CD4-positive, alpha-beta T cell treated with Interleukin-4 for 1 hour (primary cell): Measurements from ENCODE around the gene NTSR2.
A peak's percentile ranks its signal among the peaks of the same experiment; 100 is the strongest.

Experiments used
- DNase-seq, 2 donors: peaks; one replicate each; pipeline ENCODE4 v3.0.0-alpha.2; 2020 to 2022

NTSR2 gene, protein sequence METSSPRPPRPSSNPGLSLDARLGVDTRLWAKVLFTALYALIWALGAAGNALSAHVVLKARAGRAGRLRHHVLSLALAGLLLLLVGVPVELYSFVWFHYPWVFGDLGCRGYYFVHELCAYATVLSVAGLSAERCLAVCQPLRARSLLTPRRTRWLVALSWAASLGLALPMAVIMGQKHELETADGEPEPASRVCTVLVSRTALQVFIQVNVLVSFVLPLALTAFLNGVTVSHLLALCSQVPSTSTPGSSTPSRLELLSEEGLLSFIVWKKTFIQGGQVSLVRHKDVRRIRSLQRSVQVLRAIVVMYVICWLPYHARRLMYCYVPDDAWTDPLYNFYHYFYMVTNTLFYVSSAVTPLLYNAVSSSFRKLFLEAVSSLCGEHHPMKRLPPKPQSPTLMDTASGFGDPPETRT

DNA sequence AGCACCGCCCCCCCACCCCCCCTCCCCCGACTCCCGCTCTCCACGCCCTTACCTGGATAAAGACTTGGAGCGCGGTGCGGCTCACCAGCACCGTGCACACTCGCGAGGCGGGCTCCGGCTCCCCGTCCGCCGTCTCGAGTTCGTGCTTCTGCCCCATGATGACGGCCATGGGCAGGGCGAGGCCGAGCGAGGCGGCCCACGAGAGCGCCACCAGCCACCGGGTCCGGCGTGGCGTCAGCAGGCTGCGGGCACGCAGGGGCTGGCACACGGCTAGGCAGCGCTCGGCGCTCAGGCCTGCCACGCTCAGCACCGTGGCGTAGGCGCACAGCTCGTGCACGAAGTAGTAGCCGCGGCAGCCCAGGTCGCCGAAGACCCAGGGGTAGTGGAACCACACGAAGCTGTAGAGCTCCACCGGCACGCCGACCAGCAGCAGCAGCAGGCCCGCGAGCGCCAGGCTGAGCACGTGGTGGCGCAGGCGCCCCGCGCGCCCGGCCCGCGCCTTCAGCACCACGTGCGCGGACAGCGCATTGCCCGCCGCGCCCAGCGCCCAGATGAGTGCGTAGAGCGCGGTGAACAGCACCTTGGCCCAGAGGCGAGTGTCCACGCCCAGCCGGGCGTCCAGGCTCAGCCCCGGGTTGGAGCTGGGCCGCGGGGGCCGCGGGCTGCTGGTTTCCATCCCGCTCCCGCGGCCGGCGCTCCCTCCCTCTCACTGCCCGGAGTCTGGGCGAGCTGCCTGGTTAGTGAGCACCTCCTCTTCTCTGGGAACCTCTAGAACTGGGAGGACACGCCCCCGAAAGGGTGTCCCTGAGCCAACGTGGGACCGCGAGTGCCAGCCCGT lies at the start of gene NTSR2:
TSS of gene NTSR2 (minus strand) at position 742 of the 838 bp plus-strand sequence. CDS start at position 676, 66 bp downstream.
- peak in 1 of 2 donors; percentile 9 for DNase-seq

DNA sequence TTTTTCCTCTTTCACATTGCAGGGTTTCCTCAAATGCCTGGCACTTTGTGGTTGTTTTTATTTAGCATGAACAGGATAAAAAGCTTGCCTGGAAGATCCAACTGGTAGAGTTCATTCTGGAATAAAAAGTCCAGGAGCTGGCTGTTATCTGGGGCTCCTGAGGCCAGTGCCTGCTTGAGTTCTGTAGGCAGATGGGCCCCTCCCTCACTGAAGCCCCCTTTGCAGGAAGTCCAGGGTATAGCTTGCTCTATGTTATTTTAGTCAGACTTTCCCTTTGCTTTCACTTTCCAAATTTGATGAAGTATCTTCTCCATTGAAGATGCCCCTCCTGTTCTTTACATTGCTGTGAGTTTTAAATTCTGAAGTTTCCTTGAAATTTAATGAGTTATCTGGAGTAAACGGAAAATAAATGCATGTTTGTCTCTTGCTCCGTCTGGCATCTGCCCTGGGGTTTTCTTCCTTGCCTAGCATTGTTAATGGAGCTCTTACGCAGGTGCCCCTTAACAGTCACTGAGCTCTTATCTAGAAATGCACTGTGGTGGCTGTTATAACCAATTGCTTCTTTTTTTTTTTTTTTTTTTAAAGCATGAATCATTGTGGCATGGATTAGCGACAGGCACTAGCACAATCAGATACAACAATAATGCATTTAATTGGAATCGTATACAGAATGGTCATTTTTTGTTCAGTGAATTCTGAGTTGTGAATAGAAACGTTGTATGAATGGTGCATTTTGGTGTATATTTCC lies 49.4 kb upstream of the NTSR2 start:
- DNase-seq = no peak

DNA sequence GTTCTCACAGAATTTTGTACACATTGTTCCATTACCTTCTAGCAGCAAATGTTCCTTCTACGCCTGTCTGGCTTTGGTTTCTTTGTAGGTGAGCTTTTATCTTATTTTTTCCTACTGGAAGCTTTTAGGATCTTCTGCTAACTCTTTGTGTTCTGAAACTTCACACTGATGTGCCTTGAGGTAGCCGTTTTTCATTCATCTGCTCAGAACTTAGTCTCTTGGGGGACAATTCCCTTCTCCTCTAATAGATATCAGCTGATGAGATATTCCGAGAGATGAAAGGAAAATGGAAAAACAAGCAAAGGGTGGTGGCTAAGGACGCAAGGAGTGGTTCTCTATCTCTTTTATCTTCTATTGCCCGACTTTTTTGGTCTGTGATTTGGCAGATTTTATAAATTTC lies 48.6 kb upstream of the NTSR2 start:
- no peak for DNase-seq

DNA sequence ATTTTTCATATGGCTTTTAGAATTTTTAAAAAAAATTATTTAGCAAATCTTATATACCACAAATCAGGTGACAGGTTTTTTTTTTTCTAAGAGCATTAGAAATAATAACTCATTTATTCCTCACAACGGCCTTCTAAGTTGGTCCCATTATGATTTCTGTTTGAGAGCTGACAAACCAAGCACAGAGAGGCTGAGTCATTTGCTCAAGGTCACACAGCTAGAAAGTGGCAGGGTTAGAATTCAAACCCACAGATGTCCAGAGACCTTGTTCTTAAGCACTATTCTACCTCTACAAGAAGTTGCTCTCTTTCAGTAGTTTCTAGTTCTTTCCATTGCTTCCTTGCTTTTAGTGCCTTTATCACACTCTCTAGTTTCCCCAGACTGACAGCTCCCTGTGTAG lies 47.6 kb upstream of the NTSR2 start:
- no peak for DNase-seq

DNA sequence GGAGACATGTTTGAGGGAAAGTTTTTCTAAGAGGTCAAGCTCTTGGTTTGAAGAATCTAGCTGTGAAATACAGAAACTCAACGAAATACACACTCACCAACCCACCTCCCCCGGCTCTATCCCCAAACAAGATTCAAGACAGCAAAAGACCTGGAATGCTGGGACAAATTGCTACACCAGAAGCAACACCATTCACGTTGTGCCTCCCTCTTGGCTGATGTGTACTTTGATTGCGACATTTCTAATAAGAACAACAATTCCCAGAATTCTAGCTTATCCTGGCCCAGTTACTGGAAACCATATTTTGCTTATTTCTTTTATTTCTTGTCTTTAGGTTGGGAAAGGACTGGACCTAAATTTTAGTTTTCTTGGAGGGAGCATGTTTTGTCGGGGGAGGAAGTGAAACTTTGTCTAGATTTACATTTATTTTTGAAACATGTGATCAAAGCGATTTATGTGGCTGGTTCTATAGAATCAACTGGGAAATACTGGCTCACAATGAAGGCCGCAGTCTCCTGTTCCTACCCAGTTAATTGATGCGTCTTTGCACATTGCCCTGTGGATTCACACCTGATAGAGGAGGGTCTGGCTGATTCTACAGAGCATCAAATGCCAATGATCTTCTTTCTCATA lies 46.8 kb upstream of the NTSR2 start:
- no peak for DNase-seq

DNA sequence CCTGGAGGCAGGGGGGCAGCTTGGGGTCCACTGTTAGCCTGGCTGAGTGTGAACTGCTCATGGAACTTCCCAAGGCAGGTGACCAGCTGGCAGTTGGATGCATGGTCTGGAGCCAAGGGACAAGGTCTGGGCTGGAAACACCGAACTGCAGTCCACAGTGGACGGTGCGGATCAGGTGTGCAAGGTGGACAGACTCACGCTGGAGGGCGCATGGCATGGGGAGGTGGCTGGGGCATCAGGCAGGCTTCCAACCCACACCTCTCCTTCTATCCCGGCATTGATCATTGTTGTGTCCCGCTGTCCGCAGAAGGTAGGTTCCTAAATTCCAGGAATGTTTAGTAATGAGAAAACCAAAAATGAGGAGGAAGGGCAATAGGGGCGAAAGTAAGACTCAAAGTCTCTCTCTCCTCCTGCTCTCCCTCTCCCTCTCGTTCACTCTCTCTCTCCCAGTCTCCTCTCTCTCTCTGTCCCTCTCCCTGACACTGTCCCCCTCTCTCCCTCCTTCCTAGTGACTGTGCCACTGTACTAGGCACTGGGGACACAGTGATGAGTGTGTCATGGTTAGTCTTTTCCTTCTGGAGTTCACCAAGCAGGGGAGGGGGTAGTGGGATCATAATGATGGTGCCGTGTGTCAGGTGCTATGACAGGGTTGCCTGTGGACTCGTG lies 46.1 kb upstream of the NTSR2 start:
- no peak for DNase-seq

DNA sequence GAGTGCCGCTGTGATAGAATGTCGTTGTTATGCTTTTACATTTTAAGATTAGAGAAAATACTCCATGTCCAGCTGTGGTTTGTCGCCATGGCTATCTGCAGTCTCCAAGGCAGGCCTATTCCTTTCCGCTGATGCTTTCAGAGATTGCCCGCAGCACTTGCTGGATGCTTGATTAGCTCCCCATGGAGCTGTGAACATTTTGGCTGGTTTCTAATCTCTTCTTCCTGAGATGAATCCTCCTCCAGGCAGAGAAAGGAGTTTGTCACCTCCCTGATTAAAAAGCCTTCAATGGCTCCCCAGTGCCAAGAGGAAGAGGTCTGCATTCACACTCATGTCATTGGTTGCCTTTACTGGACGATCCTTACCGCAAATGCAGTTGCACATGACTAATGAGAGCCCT lies 43.8 kb upstream of the NTSR2 start:
- no peak for DNase-seq

DNA sequence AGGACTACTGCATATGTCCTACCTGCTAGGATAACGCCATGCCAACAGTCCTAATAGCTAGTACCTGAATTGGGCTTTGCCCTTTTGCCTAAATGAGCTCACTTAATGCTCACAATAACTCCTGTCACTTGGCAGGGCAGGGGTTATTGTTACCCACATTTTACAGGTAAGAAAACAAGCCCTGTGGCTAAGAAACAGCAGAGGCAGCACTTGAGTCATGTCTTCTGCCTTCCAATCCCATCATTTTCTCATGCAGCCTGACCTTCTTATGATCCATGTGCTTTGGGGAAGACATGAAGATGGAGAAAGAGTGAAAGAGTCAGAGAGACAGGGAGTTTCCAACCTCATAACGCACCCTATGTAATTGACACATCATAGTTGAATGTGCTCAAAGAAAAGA lies 42.9 kb upstream of the NTSR2 start:
- DNase-seq = no peak

DNA sequence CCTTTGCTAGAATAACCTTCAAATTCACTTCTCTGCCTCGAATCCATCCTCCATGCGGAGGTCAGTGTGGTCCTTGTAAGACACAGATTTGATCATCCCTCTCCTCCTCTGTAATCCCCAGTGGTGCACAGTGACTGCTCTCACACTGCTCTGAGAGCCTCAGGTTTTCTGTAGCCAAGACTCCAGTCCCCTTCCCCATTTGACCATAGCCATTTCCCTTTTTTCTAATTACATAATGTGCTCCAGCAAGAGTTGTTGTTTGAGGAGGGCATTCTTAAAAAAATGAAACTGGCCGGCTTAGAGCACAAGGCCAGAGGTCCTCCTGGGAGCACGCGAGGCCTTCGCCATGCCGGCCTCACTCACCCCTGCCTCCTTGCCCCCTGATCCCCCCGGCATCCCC lies 41.8 kb upstream of the NTSR2 start:
- no peak for DNase-seq

DNA sequence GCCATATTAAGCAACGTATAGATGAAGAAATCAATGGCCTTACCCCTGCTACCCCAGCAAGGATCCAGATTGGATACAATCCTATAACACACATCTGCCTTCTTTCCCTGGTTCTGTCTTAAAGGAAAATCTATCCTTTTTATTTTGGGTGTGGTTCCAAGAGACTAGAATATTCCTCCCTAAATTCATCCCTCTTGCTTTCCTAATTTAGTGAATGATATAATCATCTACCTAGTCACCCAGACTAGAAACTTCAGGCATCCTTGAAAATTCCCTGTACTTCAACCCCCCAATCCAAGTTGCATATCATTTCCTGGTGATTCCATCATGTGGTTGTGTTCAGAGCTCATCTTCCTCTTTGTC lies 41.3 kb upstream of the NTSR2 start:
- no peak for DNase-seq

DNA sequence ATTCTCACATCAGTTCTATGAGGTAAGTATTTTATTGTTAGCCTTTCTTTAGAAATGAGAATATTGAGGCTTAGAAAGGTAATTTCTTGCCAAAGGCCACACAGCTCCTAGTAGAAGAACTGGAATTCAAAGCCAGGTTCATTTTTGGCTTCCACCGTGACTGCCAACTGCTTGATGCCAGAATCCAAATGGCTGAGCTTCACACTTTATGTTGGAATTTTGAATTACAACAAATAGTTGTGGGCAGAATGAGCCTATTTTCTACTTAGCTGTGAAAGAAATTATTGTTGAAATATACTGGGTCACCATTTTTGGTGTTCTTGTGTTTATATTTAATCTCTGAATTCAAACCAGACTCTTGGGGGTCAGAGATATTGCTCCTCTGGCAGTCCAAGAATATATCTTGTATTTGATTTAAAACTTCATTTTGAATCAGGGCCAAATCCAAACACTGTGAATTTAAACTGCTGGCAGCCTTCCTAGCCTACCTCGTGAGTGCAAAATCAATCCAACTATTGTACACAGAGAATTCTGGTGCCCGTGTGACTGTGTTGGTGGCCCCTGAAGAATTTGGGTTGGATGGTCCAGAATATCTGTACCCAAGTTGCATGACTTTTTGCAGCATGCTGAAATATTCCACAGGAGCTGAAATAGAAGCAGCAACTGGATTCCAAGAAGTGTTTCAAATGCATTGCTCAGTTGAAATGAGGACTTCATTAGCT lies 40.8 kb upstream of the NTSR2 start:
- DNase-seq = no peak

DNA sequence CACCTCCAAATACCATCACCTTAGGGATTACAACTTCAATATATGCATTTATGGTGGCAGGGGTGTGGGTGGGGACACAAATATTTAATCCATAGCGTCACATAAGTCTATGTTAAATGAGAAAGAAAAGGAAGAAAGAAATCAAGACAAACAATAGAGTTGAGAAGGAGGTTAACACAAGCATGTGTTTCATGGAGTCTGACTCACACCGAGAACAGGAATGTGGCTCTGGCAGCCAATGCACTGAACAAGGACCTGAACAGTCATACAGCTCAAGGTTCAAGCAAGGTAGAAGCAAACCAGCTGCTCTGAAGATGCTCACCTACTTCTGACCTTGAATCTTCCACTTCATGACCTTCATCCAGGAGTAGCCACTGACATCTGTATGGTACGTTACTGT lies 40.2 kb upstream of the NTSR2 start:
- DNase-seq = no peak

DNA sequence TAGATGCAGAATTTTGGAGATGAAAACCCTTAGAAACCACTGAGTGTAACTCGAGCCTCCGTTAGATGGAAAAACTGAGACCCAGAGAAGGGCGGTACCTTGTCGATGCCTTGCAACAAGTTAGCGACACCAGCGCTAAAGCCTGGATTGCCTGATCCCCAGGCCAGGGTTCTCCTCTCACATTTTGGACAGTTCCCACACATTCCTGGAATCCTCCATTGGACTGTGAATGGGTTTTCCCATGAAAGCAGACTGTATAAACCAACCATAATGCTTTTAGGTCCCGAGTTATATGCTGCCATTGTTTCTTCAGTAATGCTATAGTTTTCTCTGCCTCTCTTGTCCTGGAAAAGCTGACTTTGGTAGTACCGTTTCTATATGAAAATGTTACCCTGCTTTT lies 39.3 kb upstream of the NTSR2 start:
- DNase-seq = no peak

DNA sequence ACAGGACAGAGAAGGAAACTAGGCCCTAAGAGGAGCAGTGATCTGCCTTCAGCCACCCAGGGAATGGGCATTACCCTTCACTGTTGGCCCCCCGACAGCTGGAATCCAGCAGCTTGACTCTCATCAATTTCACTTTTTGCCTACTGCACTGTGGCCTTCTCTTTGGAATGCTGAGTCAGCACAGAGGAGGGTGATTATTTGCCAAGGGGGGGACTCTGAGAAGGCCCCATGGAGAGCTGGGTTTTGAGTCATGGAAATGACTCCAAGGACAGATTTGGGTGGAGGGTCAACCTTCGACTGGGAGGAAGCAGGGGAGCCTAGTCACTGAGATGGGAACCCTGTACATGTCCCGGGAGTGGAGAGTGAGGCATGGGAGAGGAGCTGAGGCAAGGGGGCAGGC lies 38.1 kb upstream of the NTSR2 start:
- DNase-seq = no peak

DNA sequence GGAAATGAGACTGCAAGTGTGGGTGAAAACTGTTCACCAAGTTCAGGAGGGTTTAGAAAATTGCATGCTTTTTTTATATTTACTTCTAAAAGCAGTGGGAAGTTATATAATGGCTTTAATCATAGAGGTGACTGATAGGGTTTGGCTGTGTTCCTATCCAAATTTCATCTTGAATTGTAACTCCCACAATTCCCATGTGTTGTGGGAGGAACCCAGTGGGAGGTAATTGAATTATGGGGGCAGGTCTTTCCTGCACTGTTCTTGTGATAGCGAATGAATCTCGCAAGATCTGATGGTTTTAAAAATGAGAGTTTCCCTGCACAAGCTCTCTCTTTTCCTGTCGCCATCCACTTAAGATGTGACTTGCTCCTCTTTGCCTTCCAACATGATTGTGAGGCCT lies 35.7 kb upstream of the NTSR2 start:
- no peak for DNase-seq

DNA sequence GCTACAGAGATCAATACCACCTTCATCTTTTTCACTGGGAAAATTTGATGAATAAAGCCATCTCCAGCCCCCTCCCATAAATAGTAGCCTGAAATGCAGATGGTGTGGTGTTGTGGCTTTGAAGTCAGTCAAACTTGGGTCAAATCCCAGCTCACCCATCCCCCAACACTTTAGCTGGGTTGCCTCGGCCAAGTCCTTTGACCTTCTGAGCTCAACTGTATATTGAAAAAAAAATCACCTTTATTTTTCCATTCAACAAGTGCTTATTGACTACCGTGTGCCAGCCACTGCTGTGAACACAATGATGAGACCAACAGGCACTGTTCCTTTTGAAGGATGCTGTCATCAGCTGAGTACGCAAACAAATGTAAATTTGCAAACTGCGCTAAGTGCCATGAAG lies 35.1 kb upstream of the NTSR2 start:
- no peak for DNase-seq

DNA sequence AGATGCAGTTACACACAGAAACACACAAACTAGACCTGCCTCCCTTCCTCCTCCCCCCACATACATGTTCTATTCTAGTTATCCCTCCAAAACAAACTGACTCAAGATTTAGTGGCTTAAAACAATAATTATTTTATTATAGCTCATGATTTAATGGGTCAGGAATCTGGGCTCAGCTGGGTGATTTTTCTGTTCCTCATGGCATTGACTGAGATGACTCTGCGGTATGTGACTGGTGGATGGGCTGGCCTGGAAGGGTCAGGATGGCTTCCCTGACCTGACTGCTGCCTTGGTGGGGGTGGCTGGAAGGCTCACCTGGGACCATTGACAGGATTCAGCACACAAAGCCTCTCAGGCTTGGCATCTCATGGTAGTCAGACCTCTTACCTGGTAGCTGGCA lies 33.7 kb upstream of the NTSR2 start:
- no peak for DNase-seq

DNA sequence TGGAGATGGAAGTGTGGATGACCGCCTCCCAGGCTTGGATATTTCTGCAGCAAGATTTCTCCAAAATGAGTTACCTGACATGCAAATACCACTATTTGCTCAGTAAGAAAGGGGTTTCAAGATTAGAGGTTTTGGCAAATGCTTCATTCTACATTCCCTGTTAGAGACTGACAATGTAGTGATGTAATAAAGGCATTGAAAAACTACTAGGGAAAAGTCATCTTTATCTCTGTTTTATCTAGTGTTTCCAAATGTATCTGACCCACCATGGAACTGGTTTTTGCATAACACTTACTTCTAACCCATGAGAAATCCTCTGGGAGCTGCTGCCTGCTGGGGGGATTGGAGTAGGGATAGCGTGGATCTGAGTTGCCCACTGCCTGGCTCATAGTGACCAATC lies 33.0 kb upstream of the NTSR2 start:
- DNase-seq = no peak

DNA sequence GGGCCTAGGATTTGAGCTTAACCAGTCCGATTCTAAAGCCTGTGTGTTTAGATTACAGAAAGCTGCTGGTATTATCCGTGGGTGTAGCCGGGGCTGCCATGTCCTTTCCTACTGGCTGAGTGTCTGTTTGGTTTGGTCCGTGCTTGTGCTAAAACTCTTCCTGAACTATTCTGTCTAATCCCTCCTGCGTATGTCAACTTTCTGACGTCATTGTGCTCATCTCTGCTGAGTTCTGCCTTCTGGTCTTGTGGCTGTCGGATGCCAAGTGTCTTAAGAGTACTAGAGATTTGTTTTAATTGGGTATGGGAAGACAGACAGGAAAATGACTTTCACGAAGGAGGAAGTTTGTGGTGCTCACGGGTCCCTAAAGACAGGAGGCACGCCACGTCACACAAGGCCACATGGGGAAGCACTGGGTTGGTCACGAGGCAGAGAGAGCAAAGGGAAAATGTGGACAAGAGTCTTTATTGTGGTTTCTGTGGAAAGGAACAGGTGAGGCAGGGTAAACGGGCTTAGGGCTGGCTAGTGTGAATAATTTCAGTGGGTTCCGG lies 31.8 kb upstream of the NTSR2 start:
- peak; percentile 27 to 80 for DNase-seq

DNA sequence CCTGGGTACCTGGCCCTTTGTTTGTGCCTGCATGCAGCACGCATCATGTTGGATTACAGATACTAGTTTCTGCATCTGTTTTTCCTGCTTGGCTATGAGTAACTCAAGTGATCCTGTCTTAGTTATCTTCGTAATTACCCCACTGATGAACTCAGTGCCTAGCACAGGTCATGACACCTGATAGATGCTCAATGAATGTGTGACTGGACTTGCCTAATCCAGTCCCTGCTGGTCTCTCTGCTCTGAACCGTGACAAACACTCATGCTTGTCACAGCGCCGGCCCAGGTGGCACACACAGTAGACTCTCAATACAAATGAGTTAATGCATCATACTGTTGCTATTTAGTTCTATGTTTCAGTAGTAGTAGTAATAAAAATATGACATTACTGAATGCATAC lies 31.2 kb upstream of the NTSR2 start:
- DNase-seq = no peak
